GM21515 (cell line): ENCODE measurements around the gene NDUFAF2.
"Not testable (repeated sequence)": the region's sequence is repeated elsewhere in the genome, so short reads cannot be mapped to it uniquely, and the experiment has no call there.

Experiments used
- ATAC-seq: cut with Tn5 transposase; IDR thresholded peaks from one replicate; pipeline ENCODE4 v1.9.1; 2021; ENCODE audit not compliant: unreplicated experiment

Gene NDUFAF2

DNA sequence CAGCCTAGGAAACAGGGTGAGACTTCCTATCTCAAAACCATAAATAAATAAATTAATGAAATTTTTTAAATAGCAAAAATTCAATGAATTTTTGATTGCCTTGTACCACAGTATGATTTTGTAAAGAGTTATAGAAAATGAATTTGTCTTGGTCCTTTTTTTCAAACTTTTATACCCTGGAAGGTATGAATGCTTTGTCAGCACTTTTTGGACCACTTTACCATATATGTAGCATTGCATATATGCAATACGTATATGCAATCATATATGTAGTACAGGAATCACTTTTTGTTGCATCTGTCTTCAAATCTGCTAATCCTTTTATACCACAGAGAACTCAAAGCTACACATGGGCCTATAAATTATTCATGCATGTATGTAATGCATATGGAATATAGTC, 226.5 kb downstream of the NDUFAF2 start:
- no peak for ATAC-seq

DNA sequence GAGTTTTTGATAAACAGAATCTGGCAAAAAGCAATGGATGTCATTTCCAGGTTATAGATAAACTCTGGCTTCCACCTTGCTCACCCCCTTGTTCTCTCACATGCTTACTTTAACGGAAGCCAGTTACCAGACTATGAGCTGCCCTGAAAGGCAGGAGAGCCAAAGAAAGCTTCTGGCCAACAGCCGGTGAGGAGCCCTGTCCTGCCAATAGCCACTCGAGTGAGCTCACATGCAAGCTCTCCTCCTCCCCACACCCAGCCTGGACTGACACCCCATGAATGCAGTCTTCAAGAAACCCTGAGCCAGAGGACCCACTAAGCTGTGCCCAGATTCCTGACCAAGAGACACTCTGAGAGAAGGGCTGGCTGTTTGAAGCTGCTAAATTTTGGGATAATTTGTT, 231.6 kb downstream of the NDUFAF2 start:
- ATAC-seq = no peak

DNA sequence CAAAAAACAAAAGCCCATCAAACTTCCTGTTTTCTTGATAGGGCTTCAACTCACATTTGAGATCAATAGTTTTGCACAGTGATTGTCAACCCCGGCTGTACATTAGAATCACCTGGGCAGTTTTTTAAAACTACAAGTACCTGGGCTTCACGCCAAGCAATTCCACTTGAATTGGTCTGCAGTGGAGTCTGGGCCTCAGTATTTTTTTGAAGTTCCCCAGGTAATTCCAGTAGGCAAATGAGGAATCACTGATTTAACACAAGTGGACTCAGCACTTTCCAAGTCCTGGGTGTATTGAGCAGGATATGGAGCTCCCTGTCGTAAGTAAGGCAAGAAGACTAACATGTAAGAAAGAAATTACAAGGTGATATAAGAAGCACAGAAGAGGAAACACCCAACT, 232.1 kb downstream of the NDUFAF2 start:
- ATAC-seq = no peak

DNA sequence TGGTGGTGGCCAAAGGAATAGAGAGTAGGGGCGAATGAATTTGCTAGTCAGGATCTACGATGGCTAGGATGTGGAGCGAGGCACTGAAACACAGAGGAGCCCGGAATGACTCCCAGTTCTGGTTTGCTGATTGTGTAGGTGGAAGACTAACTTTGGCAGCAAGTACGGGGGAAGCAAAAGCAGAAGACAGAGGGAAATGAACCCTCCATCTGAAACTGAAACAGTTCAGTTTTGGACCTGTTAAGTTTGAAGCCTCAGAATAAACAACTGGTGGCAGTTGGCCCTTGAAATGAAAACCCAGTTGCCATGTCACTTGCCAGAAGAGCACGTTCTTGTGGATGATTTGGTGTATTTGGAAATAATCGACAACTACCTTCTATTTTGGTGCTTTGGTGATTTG, 232.7 kb downstream of the NDUFAF2 start:
- ATAC-seq = peak; percentile 86

DNA sequence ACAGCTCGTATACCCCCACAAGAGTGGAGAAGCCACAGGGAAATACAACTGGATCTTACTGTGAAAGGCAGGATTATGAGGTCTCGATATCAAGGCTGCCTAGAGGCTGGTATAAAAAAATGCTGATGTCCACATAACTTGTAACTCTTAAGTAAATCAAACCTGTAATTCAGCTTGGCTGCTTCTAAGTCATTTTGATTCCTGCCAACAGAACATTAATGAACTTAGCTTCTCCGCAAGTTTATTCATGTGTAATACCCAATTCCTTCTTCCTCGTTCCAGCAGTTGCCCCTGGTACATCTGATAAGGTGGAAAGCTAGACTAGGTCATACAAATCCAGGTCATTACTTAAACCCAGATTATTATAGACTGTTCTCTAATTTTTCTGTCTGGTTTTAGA, 233.7 kb downstream of the NDUFAF2 start:
- no peak for ATAC-seq

DNA sequence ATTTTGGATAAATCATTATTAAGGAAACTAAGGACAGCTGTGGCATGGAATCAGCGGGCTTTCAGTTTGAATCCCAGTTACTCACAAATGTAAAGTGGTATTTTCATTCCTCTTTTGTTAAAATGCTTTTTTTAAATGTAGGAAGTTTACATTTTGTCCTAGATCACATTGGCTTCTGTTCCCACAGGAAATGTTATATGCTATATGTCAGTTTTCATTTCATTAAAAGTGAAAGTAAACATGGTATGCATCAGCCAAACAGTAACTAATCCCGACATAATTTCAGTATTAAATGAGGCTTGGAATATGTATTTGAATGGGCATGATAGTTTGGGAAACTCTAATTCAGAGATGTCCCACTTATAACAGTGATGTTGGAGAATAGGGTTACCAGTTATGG, 235.9 kb downstream of the NDUFAF2 start:
- no peak for ATAC-seq

DNA sequence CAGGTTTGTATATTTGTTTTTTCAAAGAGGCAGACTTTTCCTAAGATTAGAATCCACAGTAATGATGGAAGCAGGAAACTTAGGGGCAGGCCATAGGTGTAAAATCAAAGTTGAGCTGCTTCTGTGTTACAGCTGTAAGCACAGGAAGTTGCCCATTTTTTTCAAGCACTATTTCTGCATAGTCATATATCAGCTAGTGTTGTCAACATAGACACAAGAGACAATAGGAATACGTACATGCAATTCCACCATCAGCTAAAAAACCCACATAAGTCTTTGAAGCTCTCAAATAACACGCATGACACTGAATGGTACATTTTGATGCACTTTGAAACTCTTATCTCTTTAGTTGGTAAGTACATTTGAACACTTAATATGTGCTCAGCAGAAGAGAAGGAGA, 237.4 kb downstream of the NDUFAF2 start:
- no peak for ATAC-seq

DNA sequence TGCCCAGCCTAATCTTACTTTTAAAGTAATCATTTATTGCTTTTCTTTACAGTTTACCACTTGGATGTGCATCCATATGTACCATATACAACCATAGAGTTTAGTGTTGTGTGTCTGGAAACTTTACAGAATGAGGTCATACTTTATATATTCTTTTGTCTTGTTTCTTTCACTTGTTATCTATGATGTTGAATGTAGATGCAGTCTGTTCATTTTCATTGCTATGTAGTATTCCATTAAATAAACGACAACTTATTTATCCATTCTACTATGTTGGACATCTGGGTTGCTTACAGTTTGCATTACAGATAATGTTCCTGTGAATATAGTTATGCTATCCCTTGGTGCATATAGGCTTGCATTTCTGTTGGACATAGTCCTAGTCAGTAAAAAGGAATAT, 238.5 kb downstream of the NDUFAF2 start:
- ATAC-seq = no peak

DNA sequence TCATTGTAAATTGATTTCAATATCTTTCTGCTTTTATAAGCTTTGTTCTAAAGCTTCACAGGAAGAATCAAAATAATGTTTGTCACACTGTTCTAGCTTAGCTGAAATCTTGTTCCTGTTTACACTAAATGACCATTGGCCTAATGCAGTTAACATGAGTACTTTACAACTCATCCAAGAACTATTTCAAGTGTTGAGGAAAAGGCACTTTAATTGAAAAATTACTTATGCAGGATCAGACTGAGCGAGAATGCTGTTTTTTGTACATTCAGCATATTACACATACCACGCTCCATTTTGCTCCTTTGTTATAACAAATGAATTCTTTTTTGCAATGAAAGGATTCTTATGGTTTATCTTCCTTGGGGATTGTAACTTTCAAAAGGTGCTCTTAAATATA, 239.7 kb downstream of the NDUFAF2 start:
- ATAC-seq = no peak

DNA sequence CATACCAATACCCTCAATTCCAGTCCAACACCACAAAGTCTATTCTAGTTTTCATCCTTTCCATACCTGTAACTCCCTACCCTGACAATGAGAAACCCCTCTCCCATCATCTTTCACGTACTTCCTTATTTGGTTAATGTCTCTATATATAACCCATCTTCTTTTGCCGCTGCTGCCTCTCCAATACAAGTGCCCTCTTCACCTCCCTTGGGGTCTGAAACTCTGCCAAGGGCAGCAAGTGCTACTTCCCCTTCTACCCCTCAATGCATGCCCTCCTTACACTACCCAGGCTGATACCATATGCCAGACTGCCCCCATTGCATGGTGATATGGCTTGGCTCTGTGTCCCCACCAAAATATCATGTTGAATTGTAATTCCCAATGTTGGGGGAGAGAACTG, 241.6 kb downstream of the NDUFAF2 start:
- no peak for ATAC-seq

DNA sequence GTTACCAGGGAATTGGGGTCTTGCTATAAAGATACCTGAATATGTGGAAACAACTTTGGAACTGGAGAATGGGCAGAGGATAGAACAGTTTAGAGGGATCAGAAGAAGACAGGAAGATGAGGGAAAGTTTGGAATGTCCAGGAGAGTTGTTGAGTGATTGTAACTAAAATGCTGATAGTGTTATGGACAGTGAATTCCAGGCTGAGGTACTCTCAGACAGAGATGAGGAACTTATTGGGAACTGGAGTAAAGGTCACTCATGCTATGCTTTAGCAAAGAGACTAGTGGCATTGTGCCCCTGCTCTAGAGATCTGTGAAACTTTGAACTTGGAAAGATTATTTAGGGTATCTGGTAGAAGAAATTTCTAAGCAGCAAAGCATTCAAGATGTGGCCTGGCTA, 242.3 kb downstream of the NDUFAF2 start:
- not testable (repeated sequence) for ATAC-seq

DNA sequence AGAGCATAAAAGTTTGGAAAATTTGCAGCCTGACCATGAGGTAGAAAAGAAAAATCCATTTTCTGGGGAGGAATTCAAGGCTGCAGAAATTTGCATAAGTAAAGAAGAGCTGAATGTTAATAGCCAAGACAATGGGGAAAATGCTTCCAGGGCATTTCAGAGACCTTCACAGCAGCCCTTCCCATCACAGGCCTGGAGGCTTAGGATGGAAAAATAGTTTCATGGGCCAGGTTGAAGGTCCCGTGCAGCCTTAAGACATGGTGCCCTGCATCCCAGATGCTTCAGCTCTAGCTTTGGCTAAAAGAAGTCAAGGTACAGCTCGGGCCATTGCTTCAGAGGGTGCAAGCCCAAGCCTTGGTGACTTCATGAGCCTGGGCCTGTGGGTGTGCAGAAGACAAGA, 242.8 kb downstream of the NDUFAF2 start:
- ATAC-seq = not testable (repeated sequence)

DNA sequence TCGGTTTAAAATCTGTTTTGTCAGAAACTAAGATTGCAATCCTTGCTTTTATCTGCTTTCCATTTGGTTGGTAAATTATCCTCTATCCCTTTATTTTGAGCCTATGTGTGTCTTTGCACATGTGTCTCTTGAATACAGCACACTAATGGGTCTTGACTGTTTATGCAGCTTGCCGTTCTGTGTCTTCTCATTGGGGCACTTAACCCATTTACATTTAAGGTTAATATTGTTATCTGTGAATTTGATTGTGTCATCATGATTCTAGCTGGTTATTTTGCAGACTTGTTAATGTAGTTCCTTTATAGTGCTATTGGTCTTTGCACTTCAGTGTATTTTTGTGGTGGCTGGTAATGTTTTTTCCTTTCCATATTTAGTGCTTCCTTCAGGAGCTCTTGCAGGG, 253.6 kb downstream of the NDUFAF2 start:
- ATAC-seq = no peak

DNA sequence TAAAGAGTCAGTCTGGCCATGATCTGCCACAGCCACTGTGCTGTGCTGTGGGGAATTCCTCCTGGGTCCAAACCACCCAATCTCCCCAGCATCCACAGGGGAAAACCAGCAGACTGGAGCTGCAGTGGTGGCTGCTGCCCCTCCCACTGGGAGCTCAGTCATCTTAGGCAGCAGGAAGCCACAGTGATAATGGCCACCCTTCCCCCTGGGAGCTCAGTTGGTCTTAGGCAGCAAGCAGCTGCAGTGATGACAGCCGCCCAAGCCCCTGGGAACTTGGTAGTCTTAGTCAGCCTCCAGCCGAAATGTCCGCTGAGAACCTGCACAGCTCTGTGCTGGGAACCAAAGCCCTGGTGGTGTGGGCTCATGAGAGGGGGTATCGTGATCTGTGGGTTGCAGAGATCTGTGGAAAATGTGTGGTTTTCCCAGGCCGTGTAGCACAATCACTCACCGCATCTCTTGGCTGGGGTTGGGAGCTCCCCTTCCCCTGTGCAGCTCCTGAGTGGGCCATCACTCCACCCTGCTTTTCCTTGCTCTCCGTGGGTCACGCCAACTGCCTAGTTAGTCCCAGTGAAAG, 255.7 kb downstream of the NDUFAF2 start:
- peak; percentile 70 for ATAC-seq

DNA sequence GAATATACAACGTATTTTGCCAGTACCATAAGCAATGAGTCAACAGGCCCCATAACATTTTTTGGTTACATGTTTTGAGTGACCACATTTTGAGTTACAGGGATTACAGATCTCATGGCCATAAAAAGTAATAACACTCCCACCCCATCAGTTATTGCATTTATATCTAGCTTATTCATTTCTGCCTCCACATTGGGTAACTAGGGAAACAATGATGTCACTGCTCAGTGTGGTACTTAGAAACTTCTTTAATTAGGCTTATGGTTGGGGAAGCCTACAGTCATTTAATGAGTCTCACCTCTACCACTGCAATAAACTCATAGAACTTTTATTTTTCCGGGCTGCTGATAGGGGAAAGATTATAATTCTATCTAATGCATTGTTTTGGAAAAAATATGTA, 257.2 kb downstream of the NDUFAF2 start:
- no peak for ATAC-seq
